Measurements from ENCODE around the gene CD19.
A peak's percentile ranks its signal among the peaks of the same experiment; 100 is the strongest.
"Not testable (repeated sequence)": the region's sequence is repeated elsewhere in the genome, so short reads cannot be mapped to it uniquely, and the experiment has no call there.

The CD19 gene

GRCh38 chr16:28969696-28970095, 37.9 kb downstream of the CD19 start:
- not testable (repeated sequence) for ATAC-seq (replicated peaks); H3K4me1 Mint-ChIP-seq; H3K27me3 Mint-ChIP-seq; H3K9me3 Mint-ChIP-seq; H3K4me3 Mint-ChIP-seq; H3K27ac Mint-ChIP-seq; DNase-seq
- peaks cover 15% of the 10 kb centered on the region in 2 donors for H3K36me3 Mint-ChIP-seq

GRCh38 chr16:28974007-28974436, 42.3 kb downstream of the CD19 start:
- Mint-ChIP-seq H3K4me3 (peak overlapping the region; percentile 93 to 98), H3K27ac (peak overlapping the region; percentile 100), H3K27me3 (no peaks in the 10 kb centered on the region), H3K9me3 (no peaks in the 10 kb centered on the region), H3K4me1 (peaks cover 21 to 42% of the 10 kb centered on the region in 2 donors), H3K36me3 (peaks cover 11 to 18% of the 10 kb centered on the region in 2 donors)
- peak; percentile 22 to 30 for ATAC-seq (replicated peaks)
- DNase-seq = peak; percentile 14

GRCh38 chr16:28974437-28975157, 42.8 kb downstream of the CD19 start, which contains the start of gene SPNS1:
Gene SPNS1, plus strand, starts transcription at chr16:28974778. Its CDS starts 374 bp downstream, at chr16:28975152.
- H3K27me3 Mint-ChIP-seq = no peaks in the 10 kb centered on the region
- peak within 1 kb of the TSS; percentile 93 to 98 for H3K4me3 Mint-ChIP-seq
- H3K9me3 Mint-ChIP-seq = no peaks in the 10 kb centered on the region
- peak; percentile 92 to 95 for ATAC-seq (replicated peaks)
- H3K27ac Mint-ChIP-seq = peak within 1 kb of the TSS; percentile 100
- peaks cover 21 to 42% of the 10 kb centered on the region in 2 donors for H3K4me1 Mint-ChIP-seq
- DNase-seq = peak; percentile 96
- H3K36me3 Mint-ChIP-seq = peaks cover 10 to 22% of the 10 kb centered on the region in 2 donors

GRCh38 chr16:28975158-28975599, 43.4 kb downstream of the CD19 start:
- DNase-seq (no peak), ATAC-seq (replicated peaks) (peak; percentile 4 to 16)
- H3K27me3 Mint-ChIP-seq = no peaks in the 10 kb centered on the region
- peaks cover 8 to 22% of the 10 kb centered on the region in 2 donors for H3K36me3 Mint-ChIP-seq
- peaks cover 21 to 42% of the 10 kb centered on the region in 2 donors for H3K4me1 Mint-ChIP-seq
- peak overlapping the region; percentile 93 to 98 for H3K4me3 Mint-ChIP-seq
- no peaks in the 10 kb centered on the region for H3K9me3 Mint-ChIP-seq
- peak overlapping the region; percentile 100 for H3K27ac Mint-ChIP-seq

GRCh38 chr16:28977703-28978662, 46.2 kb downstream of the CD19 start:
- ATAC-seq (replicated peaks) (no peak), DNase-seq (no peak)
- no peak overlapping the region for H3K4me3 Mint-ChIP-seq
- H3K36me3 Mint-ChIP-seq = peaks cover 33 to 45% of the 10 kb centered on the region in 2 donors
- H3K9me3 Mint-ChIP-seq = peaks cover 5 to 6% of the 10 kb centered on the region in 2 donors
- H3K27me3 Mint-ChIP-seq = no peaks in the 10 kb centered on the region
- no peak overlapping the region for H3K27ac Mint-ChIP-seq
- peaks cover 24 to 42% of the 10 kb centered on the region in 2 donors for H3K4me1 Mint-ChIP-seq

GRCh38 chr16:28980330-28980729, 48.6 kb downstream of the CD19 start:
- DNase-seq; H3K27ac Mint-ChIP-seq; H3K27me3 Mint-ChIP-seq; H3K9me3 Mint-ChIP-seq; H3K4me3 Mint-ChIP-seq; ATAC-seq (replicated peaks): not testable (repeated sequence)
- H3K4me1 Mint-ChIP-seq = peaks cover 31 to 51% of the 10 kb centered on the region in 2 donors
- peaks cover 51 to 58% of the 10 kb centered on the region in 2 donors for H3K36me3 Mint-ChIP-seq

- DNase-seq = no peak
- H3K27ac Mint-ChIP-seq = no peak overlapping the region
- peaks cover 57 to 64% of the 10 kb centered on the region in 2 donors for H3K36me3 Mint-ChIP-seq
- no peaks in the 10 kb centered on the region for H3K27me3 Mint-ChIP-seq
- no peak for ATAC-seq (replicated peaks)
- peaks cover 29 to 50% of the 10 kb centered on the region in 2 donors for H3K4me1 Mint-ChIP-seq
- peaks cover 5 to 6% of the 10 kb centered on the region in 2 donors for H3K9me3 Mint-ChIP-seq
- no peak overlapping the region for H3K4me3 Mint-ChIP-seq
These were observed 49.2 kb downstream of the CD19 start for GRCh38 chr16:28980929-28981328.

GRCh38 chr16:28981517-28981916, 49.7 kb downstream of the CD19 start:
- no peak for DNase-seq
- peaks cover 5 to 6% of the 10 kb centered on the region in 2 donors for H3K9me3 Mint-ChIP-seq
- H3K4me1 Mint-ChIP-seq = peaks cover 27 to 45% of the 10 kb centered on the region in 2 donors
- no peaks in the 10 kb centered on the region for H3K27me3 Mint-ChIP-seq
- no peak overlapping the region for H3K27ac Mint-ChIP-seq
- H3K4me3 Mint-ChIP-seq = no peak overlapping the region
- peak in 1 of 2 donors; percentile 33 for ATAC-seq (replicated peaks)
- H3K36me3 Mint-ChIP-seq = peaks cover 62 to 67% of the 10 kb centered on the region in 2 donors

GRCh38 chr16:28982418-28982817, 50.6 kb downstream of the CD19 start:
- ATAC-seq (replicated peaks) (no peak), DNase-seq (no peak)
- Mint-ChIP-seq H3K27ac (no peak overlapping the region), H3K4me3 (no peak overlapping the region), H3K9me3 (peaks cover 10% of the 10 kb centered on the region in 2 donors), H3K4me1 (peaks cover 23 to 40% of the 10 kb centered on the region in 2 donors), H3K36me3 (peaks cover 68 to 75% of the 10 kb centered on the region in 2 donors), H3K27me3 (no peaks in the 10 kb centered on the region)

GRCh38 chr16:28982949-28983348, 51.2 kb downstream of the CD19 start:
- H3K9me3 Mint-ChIP-seq = peaks cover 10 to 12% of the 10 kb centered on the region in 2 donors
- peaks cover 22 to 34% of the 10 kb centered on the region in 2 donors for H3K4me1 Mint-ChIP-seq
- DNase-seq (no peak), ATAC-seq (replicated peaks) (no peak)
- no peak overlapping the region for H3K27ac Mint-ChIP-seq
- no peak overlapping the region for H3K4me3 Mint-ChIP-seq
- peaks cover 72 to 77% of the 10 kb centered on the region in 2 donors for H3K36me3 Mint-ChIP-seq
- H3K27me3 Mint-ChIP-seq = no peaks in the 10 kb centered on the region

- no peak overlapping the region for H3K27ac Mint-ChIP-seq
- H3K36me3 Mint-ChIP-seq = peaks cover 69 to 75% of the 10 kb centered on the region in 2 donors
- H3K4me3 Mint-ChIP-seq = no peak overlapping the region
- no peaks in the 10 kb centered on the region for H3K27me3 Mint-ChIP-seq
- H3K9me3 Mint-ChIP-seq = peaks cover 10 to 12% of the 10 kb centered on the region in 2 donors
- peaks cover 16 to 27% of the 10 kb centered on the region in 2 donors for H3K4me1 Mint-ChIP-seq
- ATAC-seq (replicated peaks) (no peak), DNase-seq (no peak)
These were observed 51.9 kb downstream of the CD19 start for GRCh38 chr16:28983644-28984043.

- ATAC-seq (replicated peaks) = peak in 1 of 2 donors; percentile 14
- Mint-ChIP-seq H3K4me3 (no peak overlapping the region), H3K27me3 (no peaks in the 10 kb centered on the region), H3K9me3 (peaks cover 10 to 12% of the 10 kb centered on the region in 2 donors), H3K36me3 (peaks cover 72 to 76% of the 10 kb centered on the region in 2 donors), H3K27ac (peak overlapping the region; percentile 51), H3K4me1 (peaks cover 16 to 26% of the 10 kb centered on the region in 2 donors)
- DNase-seq = no peak
These were observed 52.3 kb downstream of the CD19 start for GRCh38 chr16:28984091-28984490.

- Mint-ChIP-seq H3K36me3 (peaks cover 77 to 79% of the 10 kb centered on the region in 2 donors), H3K27ac (peak within 1 kb of the TSS; percentile 51), H3K4me1 (peaks cover 16 to 26% of the 10 kb centered on the region in 2 donors), H3K4me3 (peak within 1 kb of the TSS; percentile 20 to 71), H3K27me3 (no peaks in the 10 kb centered on the region), H3K9me3 (peaks cover 10 to 12% of the 10 kb centered on the region in 2 donors)
- ATAC-seq (replicated peaks) (peak; percentile 74), DNase-seq (no peak)
These were observed 52.9 kb downstream of the CD19 start, which contains the start of gene LAT for GRCh38 chr16:28984619-28985135. Gene LAT, plus strand, starts transcription at chr16:28985052. Its CDS starts 366 bp downstream, at chr16:28985418.

Measured in stimulated activated naive B cell treated with anti-CD40 and anti-IgM and Interleukin-4, amounts not matched to agents 10 μg/mL and 1 μg/mL and 100 μg/mL, for 72 hours (primary cell).